BE2C (cell line): ENCODE measurements around the gene ZDHHC16.
A peak's percentile ranks its signal among the peaks of the same experiment; 100 is the strongest.

Experiments
- DNase-seq: peaks from one replicate; pipeline ENCODE4 v3.0.0-alpha.2; 2020
- H3K27me3 ChIP-seq: fragments of 250-450 bp; sonication (Bioruptor Pico); 2 replicates; pipeline ENCODE4 v1.5.1; 2020; ENCODE audit warnings: mild to moderate bottlenecking
- H3K36me3 ChIP-seq: fragments of 250-450 bp; sonication (Bioruptor Pico); 2 replicates; pipeline ENCODE4 v1.5.1; 2020; ENCODE audit warnings: mild to moderate bottlenecking
- H3K4me1 ChIP-seq: fragments of 250-450 bp; sonication (Bioruptor Pico); 2 replicates; pipeline ENCODE4 v1.5.1; 2020
- H3K4me3 ChIP-seq: 2 replicates; pipeline ENCODE4 v1.5.1; 2011; ENCODE audit warnings: low read depth, low read length
- H3K9me3 ChIP-seq: fragments of 250-450 bp; sonication (Bioruptor Pico); 2 replicates; pipeline ENCODE4 v1.5.1; 2020
- CTCF ChIP-seq: IDR thresholded peaks from 2 replicates; pipeline ENCODE4 v1.5.1; 2012; ENCODE audit warnings: mild to moderate bottlenecking, low read depth, low read length

ZDHHC16 gene

GRCh38 chr10:97428572-97428981, 17.4 kb upstream of the ZDHHC16 start:
- no peak for TF ChIP-seq CTCF
- Histone ChIP-seq H3K9me3 (no peaks in the 10 kb centered on the region), H3K36me3 (peaks cover 54% of the 10 kb centered on the region), H3K4me1 (peaks cover 6% of the 10 kb centered on the region), H3K4me3 (peak overlapping the region; percentile 95), H3K27me3 (no peaks in the 10 kb centered on the region)
- no peak for DNase-seq

- H3K4me1 ChIP-seq: no peaks in the 10 kb centered on the region
- peaks cover 75% of the 10 kb centered on the region for H3K36me3 ChIP-seq
- H3K4me3 ChIP-seq: no peak overlapping the region
- no peaks in the 10 kb centered on the region for H3K9me3 ChIP-seq
- no peaks in the 10 kb centered on the region for H3K27me3 ChIP-seq
- DNase-seq: no peak
- TF ChIP-seq CTCF: no peak
These were observed 11.9 kb upstream of the ZDHHC16 start for GRCh38 chr10:97434055-97434454.

GRCh38 chr10:97434557-97434956, 11.4 kb upstream of the ZDHHC16 start:
- Histone ChIP-seq H3K4me1 (no peaks in the 10 kb centered on the region), H3K27me3 (no peaks in the 10 kb centered on the region), H3K36me3 (peaks cover 76% of the 10 kb centered on the region), H3K9me3 (no peaks in the 10 kb centered on the region), H3K4me3 (no peak overlapping the region)
- TF ChIP-seq CTCF: no peak
- no peak for DNase-seq

GRCh38 chr10:97435211-97435610, 10.8 kb upstream of the ZDHHC16 start:
- Histone ChIP-seq H3K27me3 (no peaks in the 10 kb centered on the region), H3K4me1 (no peaks in the 10 kb centered on the region), H3K36me3 (peaks cover 71% of the 10 kb centered on the region), H3K9me3 (no peaks in the 10 kb centered on the region), H3K4me3 (no peak overlapping the region)
- no peak for TF ChIP-seq CTCF
- no peak for DNase-seq

- Histone ChIP-seq H3K27me3 (no peaks in the 10 kb centered on the region), H3K9me3 (no peaks in the 10 kb centered on the region), H3K4me1 (no peaks in the 10 kb centered on the region), H3K4me3 (no peak overlapping the region), H3K36me3 (peaks cover 27% of the 10 kb centered on the region)
- DNase-seq: no peak
- TF ChIP-seq CTCF: no peak
These were observed 3.7 kb upstream of the ZDHHC16 start for GRCh38 chr10:97442277-97442676.

- Histone ChIP-seq H3K9me3 (no peaks in the 10 kb centered on the region), H3K27me3 (no peaks in the 10 kb centered on the region), H3K4me3 (no peak overlapping the region), H3K4me1 (no peaks in the 10 kb centered on the region), H3K36me3 (peaks cover 18% of the 10 kb centered on the region)
- DNase-seq: no peak
- TF ChIP-seq CTCF: no peak
These were observed 1.8 kb upstream of the ZDHHC16 start for GRCh38 chr10:97444212-97444611.
